Measurements from ENCODE around the gene CCDC97. TPM values are rescaled to one million over a fixed set of nuclear protein-coding genes. Genes with fewer than 3 reads are reported as not detected.

Gene CCDC97
- total RNA-seq, 4 donors from 2014 or later: 4.4 to 38.0 (median 10.8) TPM

- Histone ChIP-seq H3K9me3 (no peaks in the 10 kb centered on the region), H3K4me1 (no peaks in the 10 kb centered on the region), H3K36me3 (no peaks in the 10 kb centered on the region), H3K27me3 (no peaks in the 10 kb centered on the region), H3K27ac (no peak overlapping the region), H3K4me3 (no peak overlapping the region)
- no peak for TF ChIP-seq POLR2A (IDR thresholded peaks at IDR 0.05)
- TF ChIP-seq, protein P1, sequence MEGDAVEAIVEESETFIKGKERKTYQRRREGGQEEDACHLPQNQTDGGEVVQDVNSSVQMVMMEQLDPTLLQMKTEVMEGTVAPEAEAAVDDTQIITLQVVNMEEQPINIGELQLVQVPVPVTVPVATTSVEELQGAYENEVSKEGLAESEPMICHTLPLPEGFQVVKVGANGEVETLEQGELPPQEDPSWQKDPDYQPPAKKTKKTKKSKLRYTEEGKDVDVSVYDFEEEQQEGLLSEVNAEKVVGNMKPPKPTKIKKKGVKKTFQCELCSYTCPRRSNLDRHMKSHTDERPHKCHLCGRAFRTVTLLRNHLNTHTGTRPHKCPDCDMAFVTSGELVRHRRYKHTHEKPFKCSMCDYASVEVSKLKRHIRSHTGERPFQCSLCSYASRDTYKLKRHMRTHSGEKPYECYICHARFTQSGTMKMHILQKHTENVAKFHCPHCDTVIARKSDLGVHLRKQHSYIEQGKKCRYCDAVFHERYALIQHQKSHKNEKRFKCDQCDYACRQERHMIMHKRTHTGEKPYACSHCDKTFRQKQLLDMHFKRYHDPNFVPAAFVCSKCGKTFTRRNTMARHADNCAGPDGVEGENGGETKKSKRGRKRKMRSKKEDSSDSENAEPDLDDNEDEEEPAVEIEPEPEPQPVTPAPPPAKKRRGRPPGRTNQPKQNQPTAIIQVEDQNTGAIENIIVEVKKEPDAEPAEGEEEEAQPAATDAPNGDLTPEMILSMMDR (IDR thresholded peaks at IDR 0.05): no peak
- no peak for DNase-seq
- intact Hi-C loops (cut with DNase I; ENCODE audit: low total_unique reads): no loop called here
Measured at GRCh38 chr19:41362143-41362847, 52.3 kb downstream of the CCDC97 start.

GRCh38 chr19:41363371-41363752, 53.4 kb downstream of the CCDC97 start:
- Histone ChIP-seq H3K4me3 (peak overlapping the region; percentile 74 to 76), H3K36me3 (no peaks in the 10 kb centered on the region), H3K9me3 (no peaks in the 10 kb centered on the region), H3K4me1 (no peaks in the 10 kb centered on the region), H3K27me3 (no peaks in the 10 kb centered on the region), H3K27ac (peak overlapping the region; percentile 99)
- TF ChIP-seq, protein P1 (IDR thresholded peaks at IDR 0.05): no peak
- TF ChIP-seq POLR2A (IDR thresholded peaks at IDR 0.05): no peak
- DNase-seq: no peak
- intact Hi-C loops (cut with DNase I; ENCODE audit: low total_unique reads): no loop called here

GRCh38 chr19:41363753-41364523, 54.0 kb downstream of the CCDC97 start, which contains the start of gene B9D2:
Gene B9D2, minus strand, starts transcription at chr19:41364149. Its CDS starts 630 bp downstream, at chr19:41363519.
- intact Hi-C loops (cut with DNase I; ENCODE audit: low total_unique reads): no loop called here
- TF ChIP-seq, protein P1 (IDR thresholded peaks at IDR 0.05): peak in 1 of 4 experiments; percentile 13
- TF ChIP-seq POLR2A (IDR thresholded peaks at IDR 0.05): peak; percentile 54 to 81
- peak; percentile 98 to 99 for DNase-seq
- Histone ChIP-seq H3K27ac (peak within 1 kb of the TSS; percentile 99), H3K4me3 (peak within 1 kb of the TSS; percentile 74 to 76), H3K36me3 (no peaks in the 10 kb centered on the region), H3K9me3 (no peaks in the 10 kb centered on the region), H3K27me3 (no peaks in the 10 kb centered on the region), H3K4me1 (no peaks in the 10 kb centered on the region)

- Histone ChIP-seq H3K9me3 (no peaks in the 10 kb centered on the region), H3K27ac (peak overlapping the region; percentile 99), H3K4me3 (peak overlapping the region; percentile 74 to 76), H3K4me1 (no peaks in the 10 kb centered on the region), H3K27me3 (no peaks in the 10 kb centered on the region), H3K36me3 (no peaks in the 10 kb centered on the region)
- intact Hi-C loops (cut with DNase I; ENCODE audit: low total_unique reads): no loop called here
- DNase-seq: no peak
- TF ChIP-seq, protein P1 (IDR thresholded peaks at IDR 0.05): no peak
- TF ChIP-seq POLR2A (IDR thresholded peaks at IDR 0.05): no peak
Measured at GRCh38 chr19:41364524-41365391, 54.8 kb downstream of the CCDC97 start.
